ENCODE results near the gene HYAL3.
A peak's percentile ranks its signal among the peaks of the same experiment; 100 is the strongest.

DNA sequence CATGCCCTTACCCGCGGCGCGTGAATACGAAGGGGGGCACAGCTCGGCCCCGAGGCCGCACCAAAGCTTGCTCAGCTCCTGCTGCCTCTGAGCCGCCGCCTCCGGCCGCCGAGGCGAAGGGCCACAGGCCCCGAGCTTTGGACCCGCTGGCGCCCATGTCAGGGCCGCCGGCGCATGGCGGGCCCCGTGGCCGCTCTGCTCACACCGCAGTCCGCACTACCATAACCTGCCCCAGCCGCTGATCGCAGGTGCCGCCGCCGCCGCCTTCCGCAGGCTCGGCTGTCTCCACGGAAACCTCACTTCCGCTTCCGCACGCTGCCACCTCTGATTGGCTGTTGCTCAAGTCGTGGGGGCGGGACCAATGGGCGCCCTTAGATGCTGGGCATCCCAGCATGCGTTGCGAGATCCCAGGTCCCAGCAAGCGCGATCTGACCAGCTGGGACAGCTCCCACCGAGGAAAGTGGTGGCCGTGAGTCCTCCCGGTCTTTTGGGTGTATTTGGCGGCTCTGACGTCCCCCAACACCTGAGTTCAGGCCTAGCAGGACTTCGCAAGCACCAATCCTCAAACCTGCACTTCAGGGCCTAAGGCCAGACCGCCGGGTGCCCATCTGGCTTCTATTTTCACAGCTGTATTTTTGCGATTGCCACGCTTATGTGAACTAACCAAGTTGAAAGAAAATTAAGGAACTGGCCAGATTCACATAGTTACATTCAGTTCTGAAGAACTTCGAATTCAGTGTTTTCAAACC lies 28.9 kb upstream of the HYAL3 start, which contains the start of gene TUSC2:
- TF ChIP-seq, protein P1, sequence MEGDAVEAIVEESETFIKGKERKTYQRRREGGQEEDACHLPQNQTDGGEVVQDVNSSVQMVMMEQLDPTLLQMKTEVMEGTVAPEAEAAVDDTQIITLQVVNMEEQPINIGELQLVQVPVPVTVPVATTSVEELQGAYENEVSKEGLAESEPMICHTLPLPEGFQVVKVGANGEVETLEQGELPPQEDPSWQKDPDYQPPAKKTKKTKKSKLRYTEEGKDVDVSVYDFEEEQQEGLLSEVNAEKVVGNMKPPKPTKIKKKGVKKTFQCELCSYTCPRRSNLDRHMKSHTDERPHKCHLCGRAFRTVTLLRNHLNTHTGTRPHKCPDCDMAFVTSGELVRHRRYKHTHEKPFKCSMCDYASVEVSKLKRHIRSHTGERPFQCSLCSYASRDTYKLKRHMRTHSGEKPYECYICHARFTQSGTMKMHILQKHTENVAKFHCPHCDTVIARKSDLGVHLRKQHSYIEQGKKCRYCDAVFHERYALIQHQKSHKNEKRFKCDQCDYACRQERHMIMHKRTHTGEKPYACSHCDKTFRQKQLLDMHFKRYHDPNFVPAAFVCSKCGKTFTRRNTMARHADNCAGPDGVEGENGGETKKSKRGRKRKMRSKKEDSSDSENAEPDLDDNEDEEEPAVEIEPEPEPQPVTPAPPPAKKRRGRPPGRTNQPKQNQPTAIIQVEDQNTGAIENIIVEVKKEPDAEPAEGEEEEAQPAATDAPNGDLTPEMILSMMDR (IDR thresholded peaks at IDR 0.05) = peak in 1 of 3 experiments; percentile 20
- peak; percentile 62 for TF ChIP-seq POLR2A (IDR thresholded peaks at IDR 0.05; ENCODE audit: low read depth)
- TF ChIP-seq EP300 (IDR thresholded peaks at IDR 0.05) = no peak
- TF ChIP-seq POLR2AphosphoS5 (IDR thresholded peaks at IDR 0.05) = peak; percentile 96 to 97

Data from esophagus muscularis mucosa (tissue), 4 donors.